PC-9 (cell line): Measurements from ENCODE around the gene CNTN4. TPM values are rescaled to one million over a fixed set of nuclear protein-coding genes. Genes with fewer than 3 reads are reported as not detected.

Experiments used
- BruUV-seq: library from RNA; stranded (reverse); fragments of 400-500 nt; replicated peaks from 2 replicates; lab custom pipeline; 2021; lab: Mats Ljungman, UMichigan
- CTCF ChIA-PET: fragments of 300-600 bp; sonication (Branson Sonifier 250); formaldehyde crosslinking; loops from one replicate; lab custom pipeline; 2022; ENCODE audit warnings: antibody characterized with exemption; lab: Charles Lee
- POLR2A ChIA-PET: fragments of 300-600 bp; sonication (Branson Sonifier 250); formaldehyde crosslinking; loops from one replicate; lab custom pipeline; 2022; ENCODE audit warnings: antibody characterized with exemption; ENCODE audit not compliant: unreplicated experiment; lab: Charles Lee
- DNase-seq, 2 experiments: peaks; one replicate each; pipeline versions ENCODE4 v3.0.0 to v3.0.0-alpha.2; 2015 to 2022; ENCODE audit warnings: mixed read lengths in 1 of 2
- H2AFZ ChIP-seq: fragments of 200-600 bp; sonication (generic); 2 replicates; pipeline ENCODE4 v1.8.1; 2017; ENCODE audit warnings: antibody characterized with exemption
- H3F3A ChIP-seq: fragments of 200-600 bp; sonication (generic); 2 replicates; pipeline ENCODE4 v1.8.1; 2017; ENCODE audit warnings: antibody characterized with exemption, mild to moderate bottlenecking, low read depth; ENCODE audit not compliant: insufficient read depth
- H3K27ac ChIP-seq: fragments of 200-600 bp; sonication (generic); 2 replicates; pipeline ENCODE4 v1.6.1; 2016; ENCODE audit warnings: mixed run types
- H3K27me3 ChIP-seq: fragments of 200-600 bp; sonication (generic); 2 replicates; pipeline ENCODE4 v1.6.1; 2016; ENCODE audit warnings: low read depth, mixed run types; ENCODE audit not compliant: insufficient read depth
- H3K36me3 ChIP-seq: fragments of 200-600 bp; sonication (generic); 2 replicates; pipeline ENCODE4 v1.6.1; 2016; ENCODE audit warnings: low read depth, mixed run types
- H3K4me1 ChIP-seq: fragments of 200-600 bp; sonication (generic); replicated peaks from 2 replicates; pipeline ENCODE4 v1.6.1; 2016; ENCODE audit warnings: mixed run types; ENCODE audit not compliant: insufficient read depth
- H3K4me2 ChIP-seq: fragments of 200-600 bp; sonication (generic); 2 replicates; pipeline ENCODE4 v1.6.1; 2017; ENCODE audit warnings: mixed run types
- H3K4me3 ChIP-seq: fragments of 200-600 bp; sonication (generic); 2 replicates; pipeline ENCODE4 v1.6.1; 2016; ENCODE audit warnings: mixed run types
- H3K79me2 ChIP-seq: fragments of 200-600 bp; sonication (generic); 2 replicates; pipeline ENCODE4 v1.6.1; 2017; ENCODE audit warnings: low read depth, mixed run types
- H3K9me2 ChIP-seq: fragments of 200-600 bp; sonication (generic); 2 replicates; pipeline ENCODE4 v1.8.1; 2017; ENCODE audit warnings: mild to moderate bottlenecking; ENCODE audit not compliant: insufficient read depth
- H3K9me3 ChIP-seq: fragments of 200-600 bp; sonication (generic); 2 replicates; pipeline ENCODE4 v1.8.1; 2016; ENCODE audit warnings: low read depth; ENCODE audit not compliant: insufficient read depth
- H4K20me1 ChIP-seq: fragments of 200-600 bp; sonication (generic); 2 replicates; pipeline ENCODE4 v1.8.1; 2017; ENCODE audit not compliant: insufficient read depth
- CTCF ChIP-seq: fragments of 200-600 bp; sonication (generic); conservative IDR thresholded peaks from 2 replicates; pipeline ENCODE4 v1.6.1; 2017; ENCODE audit warnings: mixed run types, antibody characterized with exemption, mild to moderate bottlenecking, moderate library complexity
- EZH2 ChIP-seq: fragments of 200-600 bp; sonication (generic); IDR thresholded peaks from 2 replicates; pipeline ENCODE4 v1.8.0; 2017; ENCODE audit warnings: antibody characterized with exemption, low read depth
- intact Hi-C: fragments of 100-400 bp; cut with micrococcal nuclease; formaldehyde crosslinking; loops from one replicate; pipeline ENCODE4 v1.10.0; 2022; ENCODE audit not compliant: unreplicated experiment
- total RNA-seq: library from RNA; stranded (reverse); gene quantifications from 2 replicates; pipeline ENCODE4 v1.2.3, GENCODE V29; 2021

Gene CNTN4
- total RNA-seq, 1 experiment from 2014 or later = not detected

GRCh38 chr3:3013317-3014052, 914.8 kb downstream of the CNTN4 start:
- Histone ChIP-seq H3K9me3 (no peaks in the 10 kb centered on the region), H3K36me3 (no peaks in the 10 kb centered on the region), H3K4me2 (no peak overlapping the region), H3K9me2 (no peaks in the 10 kb centered on the region), H3F3A (no peaks in the 10 kb centered on the region), H4K20me1 (no peaks in the 10 kb centered on the region), H3K27me3 (no peaks in the 10 kb centered on the region), H3K4me3 (no peak overlapping the region), H3K4me1 (no peaks in the 10 kb centered on the region), H2AFZ (no peak overlapping the region), H3K79me2 (no peaks in the 10 kb centered on the region), H3K27ac (no peak overlapping the region)
- ChIA-PET CTCF (no interaction called here), POLR2A (no interaction called here)
- DNase-seq = no peak
- BruUV-seq = no TSS peak
- TF ChIP-seq EZH2 (no peak), CTCF (no peak)
- intact Hi-C loops = no loop called here

- Histone ChIP-seq H3K79me2 (no peaks in the 10 kb centered on the region), H2AFZ (no peak overlapping the region), H3K9me2 (no peaks in the 10 kb centered on the region), H3K9me3 (no peaks in the 10 kb centered on the region), H3K27me3 (no peaks in the 10 kb centered on the region), H3K4me1 (no peaks in the 10 kb centered on the region), H4K20me1 (no peaks in the 10 kb centered on the region), H3K4me3 (no peak overlapping the region), H3F3A (no peaks in the 10 kb centered on the region), H3K4me2 (no peak overlapping the region), H3K36me3 (no peaks in the 10 kb centered on the region), H3K27ac (no peak overlapping the region)
- TF ChIP-seq CTCF = peak; percentile 33; the same call in 1 of the 2 replicates
- no peak for TF ChIP-seq EZH2
- intact Hi-C loops = no loop called here
- CTCF ChIA-PET = no interaction called here
- POLR2A ChIA-PET = no interaction called here
- no peak for DNase-seq
- no TSS peak for BruUV-seq
These were observed 916.8 kb downstream of the CNTN4 start for GRCh38 chr3:3015185-3016089.

GRCh38 chr3:3016226-3016625, 917.6 kb downstream of the CNTN4 start:
- H3K79me2 ChIP-seq = no peaks in the 10 kb centered on the region
- no peaks in the 10 kb centered on the region for H3F3A ChIP-seq
- no peak for DNase-seq
- H3K4me2 ChIP-seq = no peak overlapping the region
- no peak overlapping the region for H3K4me3 ChIP-seq
- H3K27me3 ChIP-seq = no peaks in the 10 kb centered on the region
- no peaks in the 10 kb centered on the region for H4K20me1 ChIP-seq
- no peaks in the 10 kb centered on the region for H3K9me3 ChIP-seq
- H2AFZ ChIP-seq = no peak overlapping the region
- POLR2A ChIA-PET = no interaction called here
- no peaks in the 10 kb centered on the region for H3K36me3 ChIP-seq
- CTCF ChIA-PET = no interaction called here
- H3K4me1 ChIP-seq = no peaks in the 10 kb centered on the region
- intact Hi-C loops = no loop called here
- H3K9me2 ChIP-seq = no peaks in the 10 kb centered on the region
- no peak for TF ChIP-seq EZH2
- no peak for TF ChIP-seq CTCF
- no peak overlapping the region for H3K27ac ChIP-seq
- BruUV-seq = no TSS peak
